ENCODE results near the gene PSMG1. TPM values are rescaled to one million over a fixed set of nuclear protein-coding genes. Genes with fewer than 3 reads are reported as not detected.

Gene PSMG1
- total RNA-seq, 1 experiment from 2014 or later, result 29.0 TPM

GRCh38 chr21:39189857-39190604, 6.8 kb upstream of the PSMG1 start:
- Histone ChIP-seq H3K36me3 (ENCODE audit: low read depth) (peaks cover 5% of the 10 kb centered on the region; the same call in 1 of the 2 replicates), H3K9me3 (ENCODE audit: insufficient read depth, low read depth) (no peaks in the 10 kb centered on the region), H3K27ac (no peak overlapping the region), H3K4me1 (replicated peaks; ENCODE audit: insufficient read depth) (no peaks in the 10 kb centered on the region), H2AFZ (no peak overlapping the region), H3K9me2 (ENCODE audit: insufficient read depth) (no peaks in the 10 kb centered on the region), H3K27me3 (ENCODE audit: insufficient read depth, low read depth) (no peaks in the 10 kb centered on the region), H3K79me2 (ENCODE audit: low read depth) (no peaks in the 10 kb centered on the region), H4K20me1 (ENCODE audit: insufficient read depth) (peaks cover 4% of the 10 kb centered on the region; the same call in 1 of the 2 replicates), H3F3A (ENCODE audit: insufficient read depth, low read depth) (peaks cover 4% of the 10 kb centered on the region; the same call in 1 of the 2 replicates), H3K4me2 (no peak overlapping the region), H3K4me3 (no peak overlapping the region)
- intact Hi-C loops (cut with micrococcal nuclease; ENCODE audit: unreplicated experiment), result loop anchor here (10.0 kb wide), 1 partner anchor 195 kb away; a partner anchor contains a TSS
- POLR2A ChIA-PET (ENCODE audit: unreplicated experiment), result interaction anchor here (0.6 kb wide), 1 partner anchor 141 kb away, joined by 11 read pairs; no protein-coding TSS in a partner anchor
- BruUV-seq (replicated peaks), result no TSS peak
- TF ChIP-seq EZH2 (IDR thresholded peaks at IDR 0.05; ENCODE audit: low read depth) (no peak), CTCF (conservative IDR thresholded peaks at IDR 0.05) (no peak)
- CTCF ChIA-PET, result no interaction called here
- no peak for DNase-seq

- Histone ChIP-seq H3F3A (ENCODE audit: insufficient read depth, low read depth) (peaks cover 18% of the 10 kb centered on the region), H3K9me2 (ENCODE audit: insufficient read depth) (no peaks in the 10 kb centered on the region), H3K36me3 (ENCODE audit: low read depth) (no peaks in the 10 kb centered on the region), H3K4me3 (no peak overlapping the region), H3K79me2 (ENCODE audit: low read depth) (no peaks in the 10 kb centered on the region), H3K27ac (no peak overlapping the region), H3K4me2 (no peak overlapping the region), H4K20me1 (ENCODE audit: insufficient read depth) (peaks cover 4% of the 10 kb centered on the region; the same call in 1 of the 2 replicates), H3K4me1 (replicated peaks; ENCODE audit: insufficient read depth) (no peaks in the 10 kb centered on the region), H2AFZ (no peak overlapping the region), H3K27me3 (ENCODE audit: insufficient read depth, low read depth) (no peaks in the 10 kb centered on the region), H3K9me3 (ENCODE audit: insufficient read depth, low read depth) (no peaks in the 10 kb centered on the region)
- no TSS peak for BruUV-seq (replicated peaks)
- intact Hi-C loops (cut with micrococcal nuclease; ENCODE audit: unreplicated experiment), result loop anchor here (10.0 kb wide), 1 partner anchor 196 kb away; a partner anchor contains a TSS
- TF ChIP-seq CTCF (conservative IDR thresholded peaks at IDR 0.05) (no peak), EZH2 (IDR thresholded peaks at IDR 0.05; ENCODE audit: low read depth) (no peak)
- DNase-seq, result no peak
- ChIA-PET POLR2A (ENCODE audit: unreplicated experiment) (interaction anchor here (0.5 kb wide), 1 partner anchor 63 kb away, joined by 3 read pairs; no protein-coding TSS in a partner anchor), CTCF (no interaction called here)
These were observed 5.4 kb upstream of the PSMG1 start for GRCh38 chr21:39188521-39189139.

- TF ChIP-seq CTCF (conservative IDR thresholded peaks at IDR 0.05) (no peak), EZH2 (IDR thresholded peaks at IDR 0.05; ENCODE audit: low read depth) (no peak)
- H3K79me2 ChIP-seq (ENCODE audit: low read depth), result peaks cover 7% of the 10 kb centered on the region
- no peaks in the 10 kb centered on the region for H3K36me3 ChIP-seq (ENCODE audit: low read depth)
- no peaks in the 10 kb centered on the region for H3K9me2 ChIP-seq (ENCODE audit: insufficient read depth)
- no peak overlapping the region for H3K27ac ChIP-seq
- H3K27me3 ChIP-seq (ENCODE audit: insufficient read depth, low read depth), result no peaks in the 10 kb centered on the region
- H3K4me2 ChIP-seq, result no peak overlapping the region
- H3K4me1 ChIP-seq (replicated peaks; ENCODE audit: insufficient read depth), result peaks cover 3% of the 10 kb centered on the region; the same call in 1 of the 2 replicates
- no peak overlapping the region for H3K4me3 ChIP-seq
- CTCF ChIA-PET, result no interaction called here
- POLR2A ChIA-PET (ENCODE audit: unreplicated experiment), result no interaction called here
- BruUV-seq (replicated peaks), result no TSS peak
- no peaks in the 10 kb centered on the region for H3K9me3 ChIP-seq (ENCODE audit: insufficient read depth, low read depth)
- H4K20me1 ChIP-seq (ENCODE audit: insufficient read depth), result peaks cover 4% of the 10 kb centered on the region; the same call in 1 of the 2 replicates
- DNase-seq, result no peak
- no peak overlapping the region for H2AFZ ChIP-seq
- H3F3A ChIP-seq (ENCODE audit: insufficient read depth, low read depth), result peaks cover 19% of the 10 kb centered on the region
- intact Hi-C loops (cut with micrococcal nuclease; ENCODE audit: unreplicated experiment), result loop anchor here (10.0 kb wide), 1 partner anchor 198 kb away; a partner anchor contains a TSS
These were observed 3.9 kb upstream of the PSMG1 start for GRCh38 chr21:39187141-39187540.

All from PC-9 (cell line).